GM19025 (cell line): Measurements from ENCODE around the gene KIAA1217.
"Not testable (repeated sequence)": the region's sequence is repeated elsewhere in the genome, so short reads cannot be mapped to it uniquely, and the experiment has no call there.

Experiments
- ATAC-seq: cut with Tn5 transposase; IDR thresholded peaks from one replicate; pipeline ENCODE4 v1.9.1; 2021; ENCODE audit warnings: mild to moderate bottlenecking, low read depth, moderate library complexity; ENCODE audit not compliant: unreplicated experiment

Gene KIAA1217

DNA sequence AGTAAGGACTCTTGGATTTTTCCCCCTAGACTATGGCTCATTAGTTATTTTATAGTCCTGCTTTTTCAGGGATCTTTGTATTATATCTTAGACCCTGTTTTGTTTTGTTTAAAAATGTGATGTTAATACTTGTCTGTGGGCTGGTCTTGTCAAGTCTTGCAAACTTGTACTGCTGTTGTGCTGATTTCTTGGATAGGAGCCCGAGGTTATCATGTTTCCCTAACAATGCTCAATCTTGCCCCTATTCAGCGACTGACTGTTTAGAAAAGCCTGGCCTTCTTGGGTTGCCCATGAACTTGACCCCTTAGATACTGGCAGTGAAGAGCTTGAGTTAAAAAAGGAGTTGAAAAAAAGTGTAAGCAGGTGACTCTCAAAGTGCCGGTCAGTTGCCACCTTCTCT lies 115.7 kb downstream of the KIAA1217 start:
- ATAC-seq = no peak

DNA sequence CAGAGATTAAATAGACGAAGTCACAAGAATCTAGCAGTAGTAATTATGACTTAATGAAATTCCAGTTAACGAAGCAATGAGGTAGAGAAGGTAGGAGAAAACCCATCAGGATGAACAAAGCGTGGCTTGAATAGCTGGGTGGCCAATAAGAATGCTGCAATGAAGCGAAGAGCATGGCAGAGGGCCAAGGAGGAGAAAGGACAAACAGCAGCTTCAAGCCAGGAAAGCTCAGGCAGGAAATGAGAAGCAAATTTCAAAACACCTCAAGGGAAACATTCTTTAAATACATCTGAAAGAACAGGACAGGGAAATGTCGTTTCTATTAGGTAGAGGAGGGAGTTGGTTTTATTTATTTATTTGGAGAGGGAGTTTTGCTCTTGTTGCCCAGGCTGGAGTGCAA lies 122.5 kb downstream of the KIAA1217 start:
- no peak for ATAC-seq

DNA sequence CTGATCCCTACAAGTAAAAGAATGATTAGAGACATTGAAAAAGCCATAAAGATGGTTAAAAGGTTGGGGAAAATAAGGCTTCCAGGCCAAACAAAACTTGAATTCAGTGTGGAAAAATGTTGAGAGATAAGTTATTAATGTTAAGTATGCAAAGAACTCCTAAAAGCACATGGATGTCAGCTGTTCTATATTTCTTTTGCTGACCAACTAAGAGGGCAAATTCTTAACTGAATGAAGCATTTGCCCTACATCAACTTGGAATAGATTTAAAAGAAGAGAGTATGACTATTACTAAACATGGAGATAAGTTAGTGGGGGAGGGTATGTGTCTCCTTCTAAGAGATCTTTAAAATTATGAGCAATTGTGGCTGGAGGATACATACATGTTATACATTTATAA lies 124.8 kb downstream of the KIAA1217 start:
- ATAC-seq = no peak

DNA sequence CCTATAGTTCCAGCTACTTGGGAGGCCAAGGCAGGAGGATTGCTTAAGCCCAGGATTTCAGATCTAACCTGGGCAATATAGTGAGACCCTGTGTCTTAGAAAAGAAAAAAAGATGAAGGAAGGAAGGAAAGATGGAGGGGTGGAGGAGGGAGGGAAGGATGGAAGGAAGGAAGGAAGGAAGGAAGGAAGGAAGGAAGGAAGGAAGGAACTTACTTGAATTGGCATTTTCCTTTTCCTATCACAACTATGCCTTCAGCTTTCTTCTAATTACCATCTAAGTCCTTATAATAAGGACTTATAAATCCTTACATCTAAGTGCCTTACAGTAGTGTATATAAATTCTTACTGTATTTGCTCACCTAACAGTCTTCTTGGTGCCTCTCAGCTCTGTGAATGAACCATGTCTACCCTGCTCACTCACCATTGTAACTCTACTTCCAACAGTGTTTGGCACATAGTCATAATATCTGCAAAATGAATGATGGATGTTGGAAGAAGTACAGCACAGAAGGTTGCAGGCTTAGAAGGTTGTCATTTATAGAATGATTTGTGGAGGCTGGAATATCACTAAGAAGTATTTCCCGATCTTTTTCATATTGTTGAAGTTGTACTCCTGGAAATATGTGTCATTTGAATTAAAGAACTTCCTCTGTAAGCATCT lies 125.5 kb downstream of the KIAA1217 start:
- no peak for ATAC-seq

DNA sequence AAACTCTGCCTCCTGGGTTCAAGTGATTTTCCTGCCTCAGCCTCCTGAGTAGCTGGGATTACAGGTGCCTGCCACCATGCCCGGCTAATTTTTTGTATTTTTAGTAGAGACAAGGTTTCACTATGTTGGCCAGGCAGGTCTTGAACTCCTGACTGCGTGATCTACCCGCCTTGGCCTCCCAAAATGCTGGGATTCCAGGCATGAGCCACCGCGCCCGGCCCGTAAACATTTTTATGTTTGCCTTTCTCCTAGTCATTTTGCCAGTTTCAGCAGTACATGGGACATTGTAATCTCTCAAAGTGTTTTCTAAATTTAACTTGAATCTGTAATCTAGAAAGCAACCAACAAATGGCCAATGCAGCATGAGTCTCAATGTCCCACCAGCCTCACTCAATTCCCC lies 128.8 kb downstream of the KIAA1217 start:
- ATAC-seq = not testable (repeated sequence)

DNA sequence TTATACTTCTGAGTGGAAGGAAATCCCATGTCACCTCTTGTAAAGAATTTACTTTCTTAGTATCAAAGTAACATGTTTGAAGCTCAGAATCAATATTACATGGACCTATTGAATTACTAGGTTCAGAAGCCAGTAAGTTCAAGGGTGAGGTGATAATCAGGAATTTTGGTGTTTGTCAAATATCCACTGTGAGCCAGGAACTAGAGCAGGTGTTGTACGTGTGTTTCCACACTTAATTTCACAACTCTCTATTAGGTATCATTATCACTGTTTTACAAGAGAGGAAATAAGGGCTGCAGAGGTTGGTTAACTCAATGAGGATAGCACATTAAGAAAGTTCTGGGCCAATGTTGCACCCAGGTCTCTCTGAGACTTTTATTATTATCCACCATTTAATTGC lies 130.4 kb downstream of the KIAA1217 start:
- no peak for ATAC-seq

DNA sequence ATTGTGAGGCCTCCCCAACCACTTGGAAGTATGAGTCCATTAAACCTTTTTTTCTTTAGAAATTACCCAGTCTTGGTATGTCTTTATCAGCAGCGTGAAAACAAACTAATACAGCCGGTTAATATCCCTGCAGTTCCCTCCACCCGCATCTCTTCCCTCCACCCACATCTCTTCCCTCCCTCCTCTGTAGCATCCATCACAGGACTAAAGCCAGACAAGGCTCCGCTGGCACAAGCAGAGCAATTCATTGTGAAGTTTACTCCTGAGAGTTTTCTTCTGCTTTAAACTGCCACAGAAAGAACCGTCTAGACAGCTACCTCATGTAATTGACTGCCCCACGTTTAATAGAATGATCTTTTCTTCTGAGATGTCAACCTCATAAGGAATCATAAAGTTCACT lies 131.5 kb downstream of the KIAA1217 start:
- ATAC-seq = no peak

DNA sequence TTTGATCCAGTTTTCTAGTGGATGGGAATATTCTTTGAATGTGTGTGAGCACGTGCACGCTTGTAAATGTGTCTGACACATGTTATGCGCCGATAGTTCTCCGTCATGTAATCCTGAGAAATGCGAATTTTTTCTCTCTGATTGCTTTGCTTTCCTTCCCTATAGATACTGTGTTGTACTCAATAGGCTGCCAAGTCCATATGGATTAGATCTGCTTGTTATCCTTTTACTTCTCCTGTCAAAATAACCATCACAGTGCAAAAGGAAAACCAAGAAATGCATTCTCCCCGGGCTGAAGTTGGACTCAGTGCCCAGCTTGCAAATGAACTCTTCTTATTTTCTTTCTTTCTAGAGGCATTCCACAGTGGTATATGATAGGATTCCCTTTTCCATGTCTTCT lies 131.9 kb downstream of the KIAA1217 start:
- no peak for ATAC-seq

DNA sequence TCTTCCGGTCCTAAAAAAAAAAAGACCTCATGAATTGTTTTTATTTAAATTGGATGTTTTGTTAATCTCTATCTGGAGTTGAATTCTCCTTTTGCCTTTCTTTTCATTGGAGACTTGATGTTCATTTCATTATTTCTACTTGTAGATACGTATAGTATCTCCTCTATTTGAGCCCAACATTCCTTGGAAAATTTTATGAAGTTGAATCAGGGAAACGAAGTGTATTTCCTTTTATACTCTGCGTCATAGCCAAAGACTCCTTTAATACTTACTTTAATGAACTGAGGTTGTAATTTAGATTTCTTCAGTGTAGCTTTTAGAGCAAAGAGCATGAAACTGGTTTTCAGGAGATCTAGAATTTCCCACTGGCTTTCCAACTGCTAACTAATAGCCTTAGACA lies 132.4 kb downstream of the KIAA1217 start:
- no peak for ATAC-seq

DNA sequence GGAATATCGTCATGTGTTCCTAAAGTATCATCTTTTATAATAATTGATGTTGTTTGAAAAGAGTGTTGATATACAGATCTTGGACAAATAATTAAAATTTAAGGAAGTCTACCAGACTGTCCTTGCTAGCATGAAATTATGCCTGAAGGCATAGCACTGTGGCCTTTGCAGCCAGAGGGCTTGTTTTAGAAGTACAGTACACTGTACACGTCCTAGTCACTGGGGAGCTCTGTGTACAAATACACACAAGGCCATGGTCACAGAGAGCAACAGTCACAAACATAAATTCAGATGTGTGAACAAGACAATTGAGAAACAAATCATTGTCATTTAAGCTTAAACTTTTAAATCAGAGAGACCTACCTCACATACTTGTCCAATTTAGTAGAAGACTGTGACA lies 133.0 kb downstream of the KIAA1217 start:
- no peak for ATAC-seq

DNA sequence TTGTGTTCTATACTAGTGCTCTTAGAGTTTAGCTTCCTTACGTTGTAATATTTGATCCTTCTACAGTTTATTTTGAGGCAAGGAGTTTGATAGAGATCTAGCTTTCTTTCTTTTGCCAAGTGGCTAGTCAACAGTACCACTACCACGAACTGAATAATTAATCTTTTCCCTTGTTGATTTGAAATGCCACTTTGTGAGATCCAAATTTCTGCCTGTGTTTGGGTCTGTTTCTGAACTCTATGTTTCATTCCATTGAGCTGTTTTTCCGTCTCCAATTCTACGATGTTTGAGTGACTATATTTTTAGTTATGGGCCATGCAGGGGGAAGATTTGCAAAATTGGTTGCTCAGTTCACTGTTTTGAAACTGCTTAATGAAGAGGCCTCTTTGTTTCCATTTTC lies 134.7 kb downstream of the KIAA1217 start:
- ATAC-seq = no peak

DNA sequence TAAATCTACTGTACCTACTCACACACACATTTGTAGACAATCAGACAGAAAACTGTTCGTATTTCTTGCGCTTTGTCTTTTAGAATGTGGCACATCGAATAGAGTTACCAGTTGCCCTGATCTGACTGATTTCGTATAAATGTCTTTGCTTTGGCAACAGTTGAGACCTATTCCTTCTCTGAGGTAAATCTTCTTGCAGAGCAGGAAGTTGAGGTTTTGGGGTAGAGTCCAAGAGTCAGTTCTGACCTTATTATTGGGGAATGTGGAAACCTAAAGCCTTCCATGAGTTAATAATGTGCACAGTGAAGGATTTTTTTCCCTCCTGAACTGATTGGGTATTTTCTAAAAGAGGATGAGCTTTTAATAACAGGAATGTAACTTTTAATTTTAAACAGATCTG lies 135.3 kb downstream of the KIAA1217 start:
- ATAC-seq = no peak

DNA sequence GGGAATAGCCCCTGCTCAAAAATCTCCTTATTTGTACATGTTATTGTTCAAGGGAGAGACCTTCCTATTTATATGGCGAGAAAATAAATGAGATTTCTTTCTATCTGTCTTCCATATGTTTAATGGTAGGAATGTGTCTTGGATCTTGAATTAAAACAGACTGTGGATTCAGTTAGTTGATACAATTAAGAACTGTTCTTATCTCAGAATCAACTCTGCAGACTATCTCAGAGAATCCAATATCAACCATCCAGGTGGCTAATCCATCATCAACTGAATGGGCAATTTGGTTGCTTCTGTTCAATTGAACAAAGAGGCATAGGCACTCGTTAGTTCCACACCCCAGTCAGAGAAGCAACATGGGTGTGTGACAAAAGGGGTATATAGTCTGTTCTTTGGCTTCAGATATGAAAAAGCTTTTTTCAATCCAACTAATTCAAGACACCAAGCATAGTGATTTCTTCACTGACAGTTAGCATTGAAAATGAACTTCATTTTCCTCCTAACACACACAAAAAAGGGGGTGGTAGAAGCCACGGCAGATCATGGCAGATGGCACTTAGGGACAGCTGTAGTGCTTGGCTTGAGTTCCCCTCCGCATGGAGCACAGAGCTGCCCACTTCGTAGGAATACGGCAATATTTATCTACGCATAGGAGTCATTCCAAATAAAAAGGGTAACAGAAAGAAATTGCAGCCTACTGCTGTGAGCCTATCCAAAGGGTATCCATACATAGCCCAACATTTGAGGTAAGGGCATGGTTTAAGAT lies 135.9 kb downstream of the KIAA1217 start:
- ATAC-seq = no peak

DNA sequence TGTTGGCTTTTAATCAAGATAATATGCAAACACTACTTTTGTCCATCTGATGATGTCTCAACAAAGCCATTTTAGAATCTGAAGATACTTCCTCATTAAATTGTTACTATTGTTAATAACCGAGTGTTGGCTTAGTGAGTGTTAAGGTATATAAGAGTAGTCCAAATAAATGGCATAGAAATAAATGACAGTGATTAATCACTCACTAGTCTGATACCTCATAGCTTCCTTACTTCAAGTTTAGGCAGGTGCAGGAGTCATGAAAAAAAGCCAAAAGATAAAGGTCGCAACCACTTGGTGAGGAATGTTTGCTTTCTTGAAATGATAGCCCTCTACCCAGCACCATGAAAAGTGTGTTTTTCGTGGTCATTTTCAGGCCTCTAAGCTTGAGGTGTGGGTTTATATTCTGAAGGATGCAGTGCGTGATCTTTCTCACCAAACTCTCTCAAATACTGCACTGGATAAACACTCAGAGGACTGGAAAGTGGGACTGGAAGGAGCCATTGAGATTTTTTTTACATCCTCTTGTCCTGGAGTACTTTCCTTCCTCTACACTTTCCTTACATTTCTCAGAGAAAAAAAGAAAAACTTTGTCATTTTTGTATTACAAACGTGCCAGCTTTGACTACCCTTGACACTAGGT lies 138.1 kb downstream of the KIAA1217 start:
- ATAC-seq = no peak

DNA sequence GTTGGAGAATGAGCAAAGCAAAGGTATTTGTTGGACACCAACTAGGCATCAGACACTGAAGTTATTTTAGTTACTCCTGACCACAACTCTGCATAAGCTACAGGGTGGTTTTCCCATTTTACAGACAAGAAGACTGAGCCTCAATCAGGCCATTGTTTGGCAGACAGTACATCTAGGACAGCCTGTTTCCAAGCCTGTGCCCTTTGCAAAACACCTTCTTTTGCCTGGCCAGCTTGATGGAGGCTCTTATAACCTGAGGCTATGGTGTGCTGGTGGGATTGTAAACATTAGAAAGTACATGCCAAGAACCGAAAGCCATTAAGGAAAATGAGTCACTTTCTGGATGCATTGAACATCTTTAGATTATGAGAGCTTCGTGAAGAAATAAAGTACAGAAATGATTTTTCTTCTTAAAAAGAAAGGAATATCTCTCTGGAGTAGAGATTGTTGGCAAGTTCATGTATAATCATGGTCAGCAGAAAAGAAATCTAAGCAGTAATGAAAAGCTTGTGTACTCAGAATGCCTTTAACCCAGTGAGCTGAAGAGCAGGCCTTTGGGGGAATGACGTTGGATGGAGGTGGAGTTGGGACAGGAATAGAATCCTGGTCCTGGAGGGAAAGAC lies 140.6 kb downstream of the KIAA1217 start:
- ATAC-seq = no peak

DNA sequence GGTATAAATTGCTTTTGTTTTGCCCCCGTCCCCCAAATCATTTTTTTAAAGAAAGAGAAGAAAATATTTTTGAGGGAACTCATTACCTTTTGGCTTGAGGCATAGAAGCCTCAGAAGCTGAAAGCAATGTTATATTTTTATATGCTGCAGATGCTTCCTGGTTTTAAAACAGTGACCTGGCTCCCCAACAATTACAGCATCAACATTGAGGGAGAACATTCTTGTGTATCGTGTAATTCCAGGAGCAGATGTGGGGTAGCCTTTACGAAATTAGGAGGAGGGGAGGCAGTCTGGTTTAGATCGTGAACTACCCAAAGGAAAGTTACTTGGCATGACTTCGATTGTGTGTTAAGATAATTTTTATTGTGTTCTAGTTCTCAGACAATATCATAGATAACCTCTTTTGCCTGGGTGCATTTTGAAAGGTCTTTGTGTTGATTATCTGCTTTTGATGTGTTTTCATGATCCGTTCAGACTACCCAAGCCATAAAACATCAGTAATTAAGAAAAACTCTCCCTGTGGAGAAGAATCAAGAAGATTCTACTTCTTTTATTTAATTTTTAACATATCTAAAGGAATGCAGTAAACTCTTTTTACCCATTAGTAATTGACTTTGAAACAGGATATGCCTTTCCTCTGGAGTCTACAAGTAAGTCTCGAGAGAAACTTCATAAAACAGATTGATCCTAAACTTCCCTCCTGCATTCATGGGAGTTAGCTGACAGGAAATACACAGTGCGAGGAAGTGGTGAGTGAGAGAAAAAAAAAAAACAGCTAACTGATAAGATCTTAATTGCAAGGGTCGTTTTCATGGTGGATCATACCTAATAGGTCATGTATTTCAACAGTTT lies 141.4 kb downstream of the KIAA1217 start:
- ATAC-seq = no peak

DNA sequence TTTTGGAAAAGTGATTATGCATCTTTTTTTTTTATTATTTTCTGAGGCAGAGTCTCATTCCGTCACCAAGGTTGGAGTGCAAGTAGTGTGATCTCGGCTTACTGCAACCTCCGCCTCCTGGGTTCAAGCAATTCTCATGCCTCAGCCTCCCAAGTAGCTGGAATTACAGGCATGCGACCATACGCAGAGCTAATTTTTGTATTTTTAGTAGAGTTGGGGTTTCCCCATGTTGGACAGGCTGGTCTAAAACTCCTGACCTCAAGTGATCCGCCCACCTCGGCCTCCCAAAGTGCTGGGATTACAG lies 141.9 kb downstream of the KIAA1217 start:
- ATAC-seq = not testable (repeated sequence)

DNA sequence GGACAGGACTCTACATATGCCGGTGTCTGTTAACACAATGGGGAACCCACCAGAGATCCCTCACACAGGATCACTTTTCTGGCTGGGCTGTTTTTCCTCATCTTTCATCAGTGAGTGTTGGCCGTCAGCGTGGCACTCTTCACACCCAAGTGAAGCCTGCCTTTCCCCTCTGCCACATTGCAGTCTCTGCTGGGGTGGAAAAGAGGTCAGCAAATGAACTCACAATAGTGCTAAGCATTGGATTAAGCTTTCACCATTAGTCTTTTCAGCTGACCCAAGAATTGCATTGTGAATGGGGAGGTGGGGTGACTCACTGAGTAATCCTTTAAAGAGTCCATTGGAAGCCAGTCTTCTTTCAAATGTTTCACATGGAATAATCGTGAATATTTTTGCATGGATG lies 143.0 kb downstream of the KIAA1217 start:
- ATAC-seq = no peak

DNA sequence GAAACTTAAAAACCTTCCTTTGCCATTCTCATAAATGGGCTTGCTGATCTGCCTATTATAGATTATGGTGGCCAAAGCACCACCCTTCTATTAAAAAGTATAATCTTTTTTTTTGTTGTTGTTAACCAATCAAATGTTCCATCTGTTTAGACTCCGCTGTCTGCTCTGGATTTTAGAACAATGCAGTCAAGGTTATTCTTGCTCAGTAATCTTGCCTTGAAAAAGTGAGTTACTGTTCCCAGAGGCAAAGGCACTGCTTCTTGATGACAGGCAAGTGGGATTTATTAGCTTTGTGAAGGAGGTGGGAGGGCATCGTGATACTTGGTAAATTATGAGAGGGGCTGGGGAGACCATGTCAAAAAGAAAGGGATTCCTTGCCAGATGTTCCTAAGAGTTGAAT lies 143.5 kb downstream of the KIAA1217 start:
- no peak for ATAC-seq

DNA sequence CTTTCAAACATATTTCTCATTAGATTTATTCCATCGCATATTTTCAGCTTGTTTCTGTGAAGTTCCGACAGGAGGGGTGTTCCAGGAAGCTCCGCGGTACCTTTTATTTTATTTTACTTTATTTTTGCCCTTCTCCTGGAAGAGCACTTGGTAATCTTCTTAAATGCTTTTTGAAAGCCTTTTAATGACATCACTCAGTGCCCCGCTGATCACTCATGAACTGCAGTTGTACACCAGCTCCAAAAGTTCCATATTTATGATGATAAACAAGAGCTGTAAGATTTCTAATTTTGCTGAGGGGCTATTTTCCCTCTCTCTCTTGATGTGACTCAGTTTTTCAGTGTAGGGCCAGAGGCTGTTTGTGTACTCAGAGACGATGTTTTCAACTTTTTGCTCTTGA lies 144.4 kb downstream of the KIAA1217 start:
- no peak for ATAC-seq
